GM21447 (cell line): Measurements from ENCODE around the gene AMER1.
"Not testable (repeated sequence)": the region's sequence is repeated elsewhere in the genome, so short reads cannot be mapped to it uniquely, and the experiment has no call there.

Experiments
- ATAC-seq: cut with Tn5 transposase; IDR thresholded peaks from one replicate; pipeline ENCODE4 v1.9.1; 2021; ENCODE audit not compliant: unreplicated experiment

The AMER1 gene

GRCh38 chrX:64205441-64205734 is at the start of gene AMER1:
AMER1 (minus strand) TSS chrX:64205708; CDS start chrX:64193286, 12,422 bp downstream.
- ATAC-seq: peak; percentile 36

- ATAC-seq: no peak
Observed at GRCh38 chrX:64230123-64230970, 24.8 kb upstream of the AMER1 start, which contains the start of gene ASB12. ASB12 (minus strand) TSS chrX:64230607; CDS start chrX:64225650, 4,957 bp downstream.

- no peak for ATAC-seq
Observed at GRCh38 chrX:64229154-64229553, 23.6 kb upstream of the AMER1 start.

- ATAC-seq: no peak
Observed at GRCh38 chrX:64218023-64218422, 12.5 kb upstream of the AMER1 start.

GRCh38 chrX:64213989-64214388 is 8.5 kb upstream of the AMER1 start:
- not testable (repeated sequence) for ATAC-seq

- no peak for ATAC-seq
Observed at GRCh38 chrX:64206556-64207162, 1.2 kb upstream of the AMER1 start.

GRCh38 chrX:64205735-64206501 is 410 bp upstream of the AMER1 start:
- peak; percentile 89 for ATAC-seq

GRCh38 chrX:64204701-64205440 is 637 bp downstream of the AMER1 start:
- peak; percentile 4 for ATAC-seq

- no peak for ATAC-seq
Observed at GRCh38 chrX:64204252-64204651, 1.3 kb downstream of the AMER1 start.

- ATAC-seq: no peak
Observed at GRCh38 chrX:64202808-64203325, 2.6 kb downstream of the AMER1 start.

GRCh38 chrX:64198036-64198435 is 7.5 kb downstream of the AMER1 start:
- no peak for ATAC-seq

- ATAC-seq: no peak
Observed at GRCh38 chrX:64196606-64197005, 8.9 kb downstream of the AMER1 start.

- no peak for ATAC-seq
Observed at GRCh38 chrX:64195862-64196261, 9.6 kb downstream of the AMER1 start.

GRCh38 chrX:64192673-64193072 is 12.8 kb downstream of the AMER1 start:
- no peak for ATAC-seq

GRCh38 chrX:64192040-64192439 is 13.5 kb downstream of the AMER1 start:
- no peak for ATAC-seq

GRCh38 chrX:64191281-64192010 is 14.1 kb downstream of the AMER1 start:
- ATAC-seq: no peak

- ATAC-seq: no peak
Observed at GRCh38 chrX:64190136-64190740, 15.3 kb downstream of the AMER1 start.

- no peak for ATAC-seq
Observed at GRCh38 chrX:64188901-64189300, 16.6 kb downstream of the AMER1 start.

GRCh38 chrX:64187762-64188150 is 17.8 kb downstream of the AMER1 start:
- no peak for ATAC-seq
